ENCODE data around the gene MAD1L1.
"Not testable (repeated sequence)": the region's sequence is repeated elsewhere in the genome, so short reads cannot be mapped to it uniquely, and the experiment has no call there.

Gene MAD1L1

GRCh38 chr7:2271273-2272026 is 38.7 kb upstream of the MAD1L1 start:
- no peak overlapping the region for H3K4me3 ChIP-seq (ENCODE audit: low read depth, low read length)
- H3K9me3 ChIP-seq (ENCODE audit: control insufficient read depth, insufficient read depth, low read length): no peaks in the 10 kb centered on the region
- H3K4me1 ChIP-seq (ENCODE audit: control insufficient read depth, insufficient read depth, low read length): peaks cover 2% of the 10 kb centered on the region
- H3K9ac ChIP-seq (ENCODE audit: low read depth, low read length): no peak overlapping the region
- no peaks in the 10 kb centered on the region for H3K27me3 ChIP-seq (ENCODE audit: control insufficient read depth, insufficient read depth, low read length)
- H3K36me3 ChIP-seq (ENCODE audit: control insufficient read depth, insufficient read depth, low read length): peaks cover 25% of the 10 kb centered on the region

DNA sequence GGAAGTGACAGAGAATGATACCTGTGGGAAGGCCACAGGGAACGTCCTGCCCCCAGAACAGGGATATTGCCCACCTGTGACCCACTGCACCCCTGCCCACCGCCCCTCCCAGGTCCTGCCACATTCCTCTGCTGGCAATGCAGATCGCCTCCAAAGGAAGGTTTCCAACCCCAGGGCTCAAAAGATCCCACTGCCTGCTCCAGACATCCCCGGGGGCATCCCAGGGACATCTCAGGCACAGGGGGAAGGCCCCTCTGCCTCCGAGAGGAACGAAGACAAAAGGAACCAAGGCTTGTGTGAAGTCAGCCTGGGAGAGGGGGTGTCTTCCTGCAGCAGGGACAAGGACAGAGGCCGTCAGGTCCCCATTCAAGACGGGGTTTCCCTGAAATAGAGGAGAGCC is 37.8 kb upstream of the MAD1L1 start:
- Histone ChIP-seq H3K4me1 (ENCODE audit: control insufficient read depth, insufficient read depth, low read length) (peaks cover 2% of the 10 kb centered on the region), H3K9me3 (ENCODE audit: control insufficient read depth, insufficient read depth, low read length) (no peaks in the 10 kb centered on the region), H3K9ac (ENCODE audit: low read depth, low read length) (no peak overlapping the region), H3K27me3 (ENCODE audit: control insufficient read depth, insufficient read depth, low read length) (no peaks in the 10 kb centered on the region), H3K4me3 (ENCODE audit: low read depth, low read length) (no peak overlapping the region), H3K36me3 (ENCODE audit: control insufficient read depth, insufficient read depth, low read length) (peaks cover 21% of the 10 kb centered on the region)

DNA sequence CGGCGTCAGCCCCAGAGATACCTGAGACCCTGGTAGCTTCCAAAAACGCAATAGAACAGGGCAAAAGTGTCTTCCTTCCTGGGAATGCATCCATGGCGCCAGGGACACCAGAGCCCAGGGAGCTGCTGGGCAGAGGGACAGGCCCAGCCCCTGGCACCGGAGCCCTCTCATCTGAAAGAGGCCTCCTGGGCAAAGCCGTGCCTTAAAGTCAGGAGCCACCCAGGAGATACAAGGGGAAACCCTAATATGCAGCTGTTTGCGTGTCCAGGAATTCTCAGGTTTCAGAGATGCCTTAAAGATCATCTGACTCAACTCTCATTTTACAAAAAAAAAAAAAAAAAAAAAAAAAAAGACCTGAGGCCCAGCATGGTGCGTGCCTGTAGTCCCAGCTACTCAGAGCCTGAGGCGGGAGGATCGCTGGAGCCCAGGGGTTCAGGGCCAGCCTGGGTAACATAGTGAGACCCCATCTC is 37.3 kb upstream of the MAD1L1 start:
- no peak overlapping the region for H3K9ac ChIP-seq (ENCODE audit: low read depth, low read length)

DNA sequence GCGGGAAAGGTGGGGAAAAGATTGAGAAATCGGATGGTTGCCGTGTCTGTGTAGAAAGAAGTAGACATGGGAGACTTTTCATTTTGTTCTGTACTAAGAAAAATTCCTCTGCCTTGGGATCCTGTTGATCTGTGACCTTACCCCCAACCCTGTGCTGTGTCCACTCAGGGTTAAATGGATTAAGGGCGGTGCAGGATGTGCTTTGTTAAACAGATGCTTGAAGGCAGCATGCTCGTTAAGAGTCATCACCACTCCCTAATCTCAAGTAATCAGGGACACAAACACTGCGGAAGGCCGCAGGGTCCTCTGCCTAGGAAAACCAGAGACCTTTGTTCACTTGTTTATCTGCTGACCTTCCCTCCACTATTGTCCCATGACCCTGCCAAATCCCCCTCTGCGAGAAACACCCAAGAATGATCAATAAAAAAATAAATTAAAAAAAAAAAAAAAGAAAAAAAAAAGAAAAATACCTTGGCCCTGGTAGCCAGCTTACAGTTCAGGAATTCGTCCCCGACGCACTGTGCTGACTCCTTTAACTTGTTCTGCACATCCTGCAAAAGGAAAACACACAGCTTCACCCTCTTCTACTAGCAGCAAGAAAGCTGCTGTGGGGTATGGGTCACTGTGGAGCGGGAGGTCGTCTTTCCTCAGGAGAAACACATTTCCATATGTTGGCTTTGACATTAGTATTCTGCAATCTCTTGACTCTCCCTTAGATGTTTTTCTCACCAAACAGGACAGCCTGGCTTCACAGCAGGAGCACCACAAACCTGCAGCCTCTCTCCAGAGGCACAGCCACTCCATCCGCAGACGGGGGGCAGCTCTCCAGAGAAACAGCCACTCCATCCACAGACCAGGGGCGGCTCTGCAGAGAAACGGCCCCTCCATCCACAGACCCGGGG is 36.6 kb upstream of the MAD1L1 start:
- H3K4me3 ChIP-seq (ENCODE audit: low read depth, low read length); H3K4me1 ChIP-seq (ENCODE audit: control insufficient read depth, insufficient read depth, low read length); H3K9ac ChIP-seq (ENCODE audit: low read depth, low read length); H3K27me3 ChIP-seq (ENCODE audit: control insufficient read depth, insufficient read depth, low read length); H3K9me3 ChIP-seq (ENCODE audit: control insufficient read depth, insufficient read depth, low read length): not testable (repeated sequence)
- peaks cover 19% of the 10 kb centered on the region for H3K36me3 ChIP-seq (ENCODE audit: control insufficient read depth, insufficient read depth, low read length)

More for the DNA sequence above, 37.3 kb upstream of the MAD1L1 start:
- Histone ChIP-seq H3K27me3 (ENCODE audit: control insufficient read depth, insufficient read depth, low read length) (no peaks in the 10 kb centered on the region), H3K36me3 (ENCODE audit: control insufficient read depth, insufficient read depth, low read length) (peaks cover 20% of the 10 kb centered on the region), H3K9me3 (ENCODE audit: control insufficient read depth, insufficient read depth, low read length) (no peaks in the 10 kb centered on the region), H3K4me1 (ENCODE audit: control insufficient read depth, insufficient read depth, low read length) (peaks cover 2% of the 10 kb centered on the region), H3K4me3 (ENCODE audit: low read depth, low read length) (no peak overlapping the region)

DNA sequence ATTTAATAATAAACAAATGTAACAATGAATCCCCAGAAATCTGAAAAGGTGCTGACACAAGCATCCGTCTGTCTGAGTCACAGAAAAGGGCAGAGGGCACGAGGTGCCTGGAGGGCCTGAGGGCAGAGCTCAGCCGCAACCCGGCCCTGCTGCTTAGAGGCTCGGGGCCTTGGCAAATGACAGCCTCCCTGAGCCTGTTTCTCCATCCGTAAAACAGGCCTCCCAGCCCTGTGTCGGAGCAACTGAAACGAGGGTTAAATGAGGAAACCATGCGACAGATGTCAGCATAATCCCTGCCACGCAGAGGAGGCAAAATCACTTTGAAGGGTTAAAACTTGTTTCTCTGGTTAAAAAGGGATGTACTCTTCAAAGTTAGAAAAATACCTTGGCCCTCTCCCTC is 34.2 kb upstream of the MAD1L1 start:
- H3K36me3 ChIP-seq (ENCODE audit: control insufficient read depth, insufficient read depth, low read length): peaks cover 23% of the 10 kb centered on the region
- no peak overlapping the region for H3K9ac ChIP-seq (ENCODE audit: low read depth, low read length)
- no peak overlapping the region for H3K4me3 ChIP-seq (ENCODE audit: low read depth, low read length)
- H3K4me1 ChIP-seq (ENCODE audit: control insufficient read depth, insufficient read depth, low read length): peaks cover 2% of the 10 kb centered on the region
- H3K27me3 ChIP-seq (ENCODE audit: control insufficient read depth, insufficient read depth, low read length): no peaks in the 10 kb centered on the region
- H3K9me3 ChIP-seq (ENCODE audit: control insufficient read depth, insufficient read depth, low read length): no peaks in the 10 kb centered on the region

DNA sequence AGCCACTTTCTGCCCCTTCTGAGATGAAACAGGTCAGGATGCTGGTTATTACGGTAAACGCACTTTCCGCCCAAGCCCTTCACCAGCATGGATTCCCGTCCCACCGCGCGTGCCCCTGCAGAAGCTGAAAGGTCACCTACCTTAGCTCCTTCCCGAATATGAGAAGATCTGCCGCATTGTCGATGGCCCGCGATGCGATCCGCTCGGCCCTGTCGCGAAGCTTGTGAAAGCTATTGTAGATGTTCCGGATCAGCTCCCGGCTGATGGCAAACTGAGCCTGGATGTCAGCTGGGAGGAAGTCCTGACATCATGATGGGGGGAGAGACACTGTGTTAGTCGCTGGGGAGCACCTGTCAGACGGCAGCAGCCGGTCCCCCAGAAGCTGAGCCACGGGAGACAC is 31.4 kb upstream of the MAD1L1 start:
- H3K4me3 ChIP-seq (ENCODE audit: low read depth, low read length): no peak overlapping the region

DNA sequence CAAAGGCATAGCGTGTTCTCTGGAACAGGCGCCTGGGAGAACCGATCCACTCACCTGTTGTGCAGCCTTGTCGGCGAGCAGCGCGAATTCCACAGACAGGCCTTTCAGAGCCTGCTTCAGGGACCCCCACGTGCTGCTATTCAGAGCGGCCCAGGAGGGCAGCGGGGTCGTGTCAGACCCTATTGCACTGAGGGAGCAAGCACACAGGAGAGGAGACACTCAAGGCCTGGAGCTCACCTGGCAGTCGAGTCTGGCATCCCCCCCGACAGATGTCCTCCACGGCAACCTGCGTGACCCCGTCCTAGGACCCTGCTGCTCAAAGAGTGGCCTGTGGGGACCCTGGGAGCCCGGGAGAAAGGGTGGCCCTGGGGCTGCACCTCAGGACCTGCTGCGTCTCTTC is 30.4 kb upstream of the MAD1L1 start:
- Histone ChIP-seq H3K4me1 (ENCODE audit: control insufficient read depth, insufficient read depth, low read length) (no peaks in the 10 kb centered on the region), H3K27me3 (ENCODE audit: control insufficient read depth, insufficient read depth, low read length) (no peaks in the 10 kb centered on the region), H3K4me3 (ENCODE audit: low read depth, low read length) (no peak overlapping the region), H3K9me3 (ENCODE audit: control insufficient read depth, insufficient read depth, low read length) (no peaks in the 10 kb centered on the region), H3K9ac (ENCODE audit: low read depth, low read length) (no peak overlapping the region), H3K36me3 (ENCODE audit: control insufficient read depth, insufficient read depth, low read length) (peaks cover 19% of the 10 kb centered on the region)

More for the DNA sequence above, 31.4 kb upstream of the MAD1L1 start:
- H3K4me1 ChIP-seq (ENCODE audit: control insufficient read depth, insufficient read depth, low read length): no peaks in the 10 kb centered on the region
- no peaks in the 10 kb centered on the region for H3K27me3 ChIP-seq (ENCODE audit: control insufficient read depth, insufficient read depth, low read length)
- H3K36me3 ChIP-seq (ENCODE audit: control insufficient read depth, insufficient read depth, low read length): peaks cover 19% of the 10 kb centered on the region
- no peak overlapping the region for H3K9ac ChIP-seq (ENCODE audit: low read depth, low read length)
- no peaks in the 10 kb centered on the region for H3K9me3 ChIP-seq (ENCODE audit: control insufficient read depth, insufficient read depth, low read length)

- Histone ChIP-seq H3K9me3 (ENCODE audit: control insufficient read depth, insufficient read depth, low read length) (no peaks in the 10 kb centered on the region), H3K4me3 (ENCODE audit: low read depth, low read length) (no peak overlapping the region), H3K36me3 (ENCODE audit: control insufficient read depth, insufficient read depth, low read length) (peaks cover 28% of the 10 kb centered on the region), H3K4me1 (ENCODE audit: control insufficient read depth, insufficient read depth, low read length) (no peaks in the 10 kb centered on the region), H3K27me3 (ENCODE audit: control insufficient read depth, insufficient read depth, low read length) (no peaks in the 10 kb centered on the region), H3K9ac (ENCODE audit: low read depth, low read length) (no peak overlapping the region)
Measured at GRCh38 chr7:2261611-2262010, 28.9 kb upstream of the MAD1L1 start.

DNA sequence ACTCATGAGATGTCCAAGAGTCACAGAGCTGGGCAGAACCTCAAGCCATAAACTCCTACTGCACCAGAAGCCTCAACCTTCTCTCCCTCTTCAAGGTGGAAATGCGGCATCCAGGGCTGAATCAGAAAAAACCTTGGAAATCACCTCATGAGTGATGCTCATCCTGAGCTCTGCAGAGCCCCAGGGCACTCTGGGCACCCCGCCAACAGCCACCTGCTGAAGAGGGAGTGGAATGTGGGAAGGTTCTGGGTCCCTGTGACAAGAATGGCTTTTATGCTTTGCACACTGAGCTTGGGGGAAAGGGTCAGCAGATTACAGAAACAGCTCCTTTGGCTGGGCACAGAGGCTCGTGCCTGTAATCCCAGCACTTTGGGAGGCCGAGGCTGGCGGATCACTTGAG is 28.1 kb upstream of the MAD1L1 start:
- H3K4me3 ChIP-seq (ENCODE audit: low read depth, low read length): no peak overlapping the region
- H3K9ac ChIP-seq (ENCODE audit: low read depth, low read length): no peak overlapping the region
- no peaks in the 10 kb centered on the region for H3K9me3 ChIP-seq (ENCODE audit: control insufficient read depth, insufficient read depth, low read length)
- H3K36me3 ChIP-seq (ENCODE audit: control insufficient read depth, insufficient read depth, low read length): peaks cover 35% of the 10 kb centered on the region
- no peaks in the 10 kb centered on the region for H3K4me1 ChIP-seq (ENCODE audit: control insufficient read depth, insufficient read depth, low read length)
- no peaks in the 10 kb centered on the region for H3K27me3 ChIP-seq (ENCODE audit: control insufficient read depth, insufficient read depth, low read length)

DNA sequence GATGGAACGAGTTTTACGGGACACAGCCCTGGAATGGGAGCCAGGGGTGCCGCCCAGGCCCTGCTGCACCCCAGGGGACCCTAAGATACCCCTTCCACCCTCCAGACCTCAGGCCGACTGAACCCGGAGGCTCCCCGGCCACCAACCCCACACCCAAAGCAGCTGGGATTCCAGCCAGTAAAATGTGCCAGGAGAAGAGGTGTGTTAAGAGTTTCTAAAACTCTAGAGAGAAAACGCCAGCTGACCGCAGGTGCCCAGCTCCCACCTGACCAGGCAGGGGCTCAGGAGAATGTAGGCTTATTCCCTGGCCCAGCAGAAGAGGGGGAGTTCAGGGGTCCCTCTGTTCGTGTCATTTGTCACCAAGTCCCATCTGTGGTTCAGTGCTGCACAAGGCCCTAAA is 26.7 kb upstream of the MAD1L1 start:
- no peak overlapping the region for H3K9ac ChIP-seq (ENCODE audit: low read depth, low read length)
- H3K4me1 ChIP-seq (ENCODE audit: control insufficient read depth, insufficient read depth, low read length): no peaks in the 10 kb centered on the region
- no peaks in the 10 kb centered on the region for H3K27me3 ChIP-seq (ENCODE audit: control insufficient read depth, insufficient read depth, low read length)
- H3K4me3 ChIP-seq (ENCODE audit: low read depth, low read length): no peak overlapping the region
- no peaks in the 10 kb centered on the region for H3K9me3 ChIP-seq (ENCODE audit: control insufficient read depth, insufficient read depth, low read length)
- peaks cover 42% of the 10 kb centered on the region for H3K36me3 ChIP-seq (ENCODE audit: control insufficient read depth, insufficient read depth, low read length)

DNA sequence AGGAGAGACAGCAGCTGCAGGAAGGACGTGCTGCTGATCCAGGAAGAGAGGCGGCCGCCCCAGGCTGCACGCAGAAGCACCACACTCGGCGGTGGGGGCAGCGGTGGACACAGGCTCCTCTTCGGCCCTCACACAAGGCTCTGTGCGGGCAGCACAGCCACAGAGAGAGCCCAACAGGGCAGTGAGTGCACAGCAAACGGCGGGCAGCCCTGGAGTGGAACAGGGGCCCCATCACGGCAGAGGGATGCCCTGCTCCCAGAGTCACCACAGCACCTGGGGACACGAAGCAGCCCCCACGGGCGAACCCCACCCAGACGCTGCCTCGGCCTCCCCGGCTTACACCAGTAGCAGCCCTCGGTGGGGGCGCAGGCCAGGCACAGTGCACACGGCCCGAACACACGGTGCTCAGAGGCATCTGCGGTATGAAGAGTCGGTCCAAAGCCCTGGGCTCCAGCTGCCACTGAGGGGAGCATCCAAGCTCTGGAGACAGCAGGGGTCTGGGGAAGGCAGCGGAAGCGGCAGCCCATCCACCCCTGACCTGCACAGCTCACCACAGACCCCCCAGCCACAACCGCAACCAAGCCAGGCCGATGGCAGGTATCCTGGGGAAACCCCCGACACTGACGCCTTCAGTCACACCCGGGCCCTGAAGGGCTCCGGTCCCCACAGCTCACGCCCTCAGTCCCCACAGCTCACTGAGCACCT is 26.1 kb upstream of the MAD1L1 start:
- Histone ChIP-seq H3K4me3 (ENCODE audit: low read depth, low read length) (no peak overlapping the region), H3K9ac (ENCODE audit: low read depth, low read length) (no peak overlapping the region), H3K4me1 (ENCODE audit: control insufficient read depth, insufficient read depth, low read length) (no peaks in the 10 kb centered on the region), H3K27me3 (ENCODE audit: control insufficient read depth, insufficient read depth, low read length) (no peaks in the 10 kb centered on the region), H3K36me3 (ENCODE audit: control insufficient read depth, insufficient read depth, low read length) (peaks cover 39% of the 10 kb centered on the region), H3K9me3 (ENCODE audit: control insufficient read depth, insufficient read depth, low read length) (no peaks in the 10 kb centered on the region)
